ENCODE data around the gene KCMF1. TPM values are rescaled to one million over a fixed set of nuclear protein-coding genes. Genes with fewer than 3 reads are reported as not detected.

Gene KCMF1
- total and polyA plus RNA-seq, 9 of the 15 experiments (the other 6 are each of a cell fraction or from before 2014, with no cell fraction given): 6.8 to 88.2 (median 46.5) TPM

DNA sequence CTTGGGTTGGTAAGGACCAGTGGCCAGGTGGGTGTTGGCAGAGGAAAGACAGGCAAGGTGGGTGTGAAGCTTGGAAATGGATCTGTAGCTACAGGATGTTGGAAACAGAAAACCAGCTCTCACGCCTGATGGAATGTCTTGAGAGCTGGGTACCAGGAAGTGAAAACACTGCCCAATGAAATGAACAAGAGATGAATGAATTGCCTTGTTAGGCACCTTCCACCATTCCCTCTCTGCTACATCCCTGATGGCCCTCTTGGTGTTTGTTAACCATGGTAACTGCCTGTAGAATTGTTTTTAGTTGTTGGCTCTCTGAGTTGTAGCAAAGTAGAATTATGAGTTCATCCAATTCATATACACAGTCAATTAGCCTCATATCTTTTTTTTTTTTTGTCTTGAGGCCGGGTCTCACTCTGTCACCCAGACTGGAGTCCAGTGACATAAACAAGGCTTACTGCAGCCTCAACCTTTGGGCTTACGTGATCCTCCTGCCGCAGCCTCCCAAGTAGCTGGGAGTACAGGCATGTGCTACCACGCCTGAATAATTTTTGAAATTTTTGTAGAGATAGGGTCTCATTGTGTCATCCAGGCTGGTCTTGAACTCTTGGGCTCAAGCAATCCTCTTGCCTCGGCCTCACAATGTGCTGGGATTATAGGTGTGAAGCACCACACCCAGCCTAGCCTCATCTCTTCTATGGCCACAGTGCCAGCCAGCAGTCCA, 9.5 kb downstream of the KCMF1 start:
- 91% methylated on average over 6 of the region's 6 CpGs for WGBS (ENCODE audit: insufficient coverage, low coverage, missing lambda C conversion rate)
- ATAC-seq (no peak), DNase-seq (ENCODE audit: extremely low read depth in 1 of 4, low spot score in 3 of 4) (no peak), FAIRE-seq (no peak)
- POLR2A ChIA-PET: interaction anchor here (3.0 kb wide), 1 partner anchor 10 kb away, joined by 11 read pairs; the partner anchor contains the start of gene KCMF1
- H3K27ac ChIP-seq (ENCODE audit: extremely low read depth, low read depth, low read length): no peak overlapping the region
- CTCF ChIA-PET (ENCODE audit: low intra/inter-chr PET ratio): interaction anchor here (0.7 kb wide), 1 partner anchor 35 kb away, joined by 3 read pairs; no protein-coding TSS in a partner anchor
- H3K9ac ChIP-seq (ENCODE audit: insufficient read depth in 1 of 2, low read depth in 2 of 2, low read length in 2 of 2): no peak overlapping the region
- H3K9me3 ChIP-seq (replicated peaks; ENCODE audit: control insufficient read depth, insufficient read depth, low read depth, low read length): no peaks in the 10 kb centered on the region; the same call in 1 of the 2 replicates
- peaks cover 1 to 3% of the 10 kb centered on the region in 2 experiments; a peak in 2 of 5 replicates for H3K4me1 ChIP-seq (replicated peaks in 1 of 2; ENCODE audit: control insufficient read depth in 2 of 2, insufficient read depth in 2 of 2, low read length in 2 of 2)
- intact Hi-C loops (cut with micrococcal nuclease): no loop called here
- no peak overlapping the region for H3K4me2 ChIP-seq (ENCODE audit: insufficient read depth, low read length)
- in situ Hi-C loops (cut with MboI): no loop called here
- BruUV-seq (replicated peaks): no TSS peak
- H4K20me1 ChIP-seq (replicated peaks; ENCODE audit: control insufficient read depth, insufficient read depth, low read length): peaks cover 14% of the 10 kb centered on the region
- peaks cover 97% of the 10 kb centered on the region for H3K79me2 ChIP-seq (ENCODE audit: control insufficient read depth, insufficient read depth, low read length)
- H3K9me1 ChIP-seq (ENCODE audit: control insufficient read depth, insufficient read depth, low read length): no peaks in the 10 kb centered on the region
- H3K27me3 ChIP-seq (ENCODE audit: control insufficient read depth in 2 of 2, insufficient read depth in 2 of 2, low read length in 2 of 2): no peaks in the 10 kb centered on the region
- no peak overlapping the region for H3K4me3 ChIP-seq
- peaks cover 17% of the 10 kb centered on the region; the same call in 2 of the 3 replicates for H3K36me3 ChIP-seq (ENCODE audit: control insufficient read depth, insufficient read depth, low read length)
- no peak overlapping the region for H2AFZ ChIP-seq (ENCODE audit: low read depth, low read length)
- TF ChIP-seq ZBTB8A (IDR thresholded peaks at IDR 0.05; ENCODE audit: partially characterized antibody) (no peak), SRSF3 (IDR thresholded peaks at IDR 0.05; ENCODE audit: insufficient read depth, low read length) (no peak), RBM22 (IDR thresholded peaks at IDR 0.05; ENCODE audit: low read depth, low read length, poor library complexity, severe bottlenecking) (no peak), XRCC3 (IDR thresholded peaks at IDR 0.05) (no peak), FOS (IDR thresholded peaks at IDR 0.05; ENCODE audit: extremely low read depth, insufficient read length) (no peak), ZBED1 (IDR thresholded peaks at IDR 0.05) (no peak), HNRNPL (IDR thresholded peaks at IDR 0.05; ENCODE audit: low read depth, low read length) (no peak)
- TF ChIP-seq, protein P1, sequence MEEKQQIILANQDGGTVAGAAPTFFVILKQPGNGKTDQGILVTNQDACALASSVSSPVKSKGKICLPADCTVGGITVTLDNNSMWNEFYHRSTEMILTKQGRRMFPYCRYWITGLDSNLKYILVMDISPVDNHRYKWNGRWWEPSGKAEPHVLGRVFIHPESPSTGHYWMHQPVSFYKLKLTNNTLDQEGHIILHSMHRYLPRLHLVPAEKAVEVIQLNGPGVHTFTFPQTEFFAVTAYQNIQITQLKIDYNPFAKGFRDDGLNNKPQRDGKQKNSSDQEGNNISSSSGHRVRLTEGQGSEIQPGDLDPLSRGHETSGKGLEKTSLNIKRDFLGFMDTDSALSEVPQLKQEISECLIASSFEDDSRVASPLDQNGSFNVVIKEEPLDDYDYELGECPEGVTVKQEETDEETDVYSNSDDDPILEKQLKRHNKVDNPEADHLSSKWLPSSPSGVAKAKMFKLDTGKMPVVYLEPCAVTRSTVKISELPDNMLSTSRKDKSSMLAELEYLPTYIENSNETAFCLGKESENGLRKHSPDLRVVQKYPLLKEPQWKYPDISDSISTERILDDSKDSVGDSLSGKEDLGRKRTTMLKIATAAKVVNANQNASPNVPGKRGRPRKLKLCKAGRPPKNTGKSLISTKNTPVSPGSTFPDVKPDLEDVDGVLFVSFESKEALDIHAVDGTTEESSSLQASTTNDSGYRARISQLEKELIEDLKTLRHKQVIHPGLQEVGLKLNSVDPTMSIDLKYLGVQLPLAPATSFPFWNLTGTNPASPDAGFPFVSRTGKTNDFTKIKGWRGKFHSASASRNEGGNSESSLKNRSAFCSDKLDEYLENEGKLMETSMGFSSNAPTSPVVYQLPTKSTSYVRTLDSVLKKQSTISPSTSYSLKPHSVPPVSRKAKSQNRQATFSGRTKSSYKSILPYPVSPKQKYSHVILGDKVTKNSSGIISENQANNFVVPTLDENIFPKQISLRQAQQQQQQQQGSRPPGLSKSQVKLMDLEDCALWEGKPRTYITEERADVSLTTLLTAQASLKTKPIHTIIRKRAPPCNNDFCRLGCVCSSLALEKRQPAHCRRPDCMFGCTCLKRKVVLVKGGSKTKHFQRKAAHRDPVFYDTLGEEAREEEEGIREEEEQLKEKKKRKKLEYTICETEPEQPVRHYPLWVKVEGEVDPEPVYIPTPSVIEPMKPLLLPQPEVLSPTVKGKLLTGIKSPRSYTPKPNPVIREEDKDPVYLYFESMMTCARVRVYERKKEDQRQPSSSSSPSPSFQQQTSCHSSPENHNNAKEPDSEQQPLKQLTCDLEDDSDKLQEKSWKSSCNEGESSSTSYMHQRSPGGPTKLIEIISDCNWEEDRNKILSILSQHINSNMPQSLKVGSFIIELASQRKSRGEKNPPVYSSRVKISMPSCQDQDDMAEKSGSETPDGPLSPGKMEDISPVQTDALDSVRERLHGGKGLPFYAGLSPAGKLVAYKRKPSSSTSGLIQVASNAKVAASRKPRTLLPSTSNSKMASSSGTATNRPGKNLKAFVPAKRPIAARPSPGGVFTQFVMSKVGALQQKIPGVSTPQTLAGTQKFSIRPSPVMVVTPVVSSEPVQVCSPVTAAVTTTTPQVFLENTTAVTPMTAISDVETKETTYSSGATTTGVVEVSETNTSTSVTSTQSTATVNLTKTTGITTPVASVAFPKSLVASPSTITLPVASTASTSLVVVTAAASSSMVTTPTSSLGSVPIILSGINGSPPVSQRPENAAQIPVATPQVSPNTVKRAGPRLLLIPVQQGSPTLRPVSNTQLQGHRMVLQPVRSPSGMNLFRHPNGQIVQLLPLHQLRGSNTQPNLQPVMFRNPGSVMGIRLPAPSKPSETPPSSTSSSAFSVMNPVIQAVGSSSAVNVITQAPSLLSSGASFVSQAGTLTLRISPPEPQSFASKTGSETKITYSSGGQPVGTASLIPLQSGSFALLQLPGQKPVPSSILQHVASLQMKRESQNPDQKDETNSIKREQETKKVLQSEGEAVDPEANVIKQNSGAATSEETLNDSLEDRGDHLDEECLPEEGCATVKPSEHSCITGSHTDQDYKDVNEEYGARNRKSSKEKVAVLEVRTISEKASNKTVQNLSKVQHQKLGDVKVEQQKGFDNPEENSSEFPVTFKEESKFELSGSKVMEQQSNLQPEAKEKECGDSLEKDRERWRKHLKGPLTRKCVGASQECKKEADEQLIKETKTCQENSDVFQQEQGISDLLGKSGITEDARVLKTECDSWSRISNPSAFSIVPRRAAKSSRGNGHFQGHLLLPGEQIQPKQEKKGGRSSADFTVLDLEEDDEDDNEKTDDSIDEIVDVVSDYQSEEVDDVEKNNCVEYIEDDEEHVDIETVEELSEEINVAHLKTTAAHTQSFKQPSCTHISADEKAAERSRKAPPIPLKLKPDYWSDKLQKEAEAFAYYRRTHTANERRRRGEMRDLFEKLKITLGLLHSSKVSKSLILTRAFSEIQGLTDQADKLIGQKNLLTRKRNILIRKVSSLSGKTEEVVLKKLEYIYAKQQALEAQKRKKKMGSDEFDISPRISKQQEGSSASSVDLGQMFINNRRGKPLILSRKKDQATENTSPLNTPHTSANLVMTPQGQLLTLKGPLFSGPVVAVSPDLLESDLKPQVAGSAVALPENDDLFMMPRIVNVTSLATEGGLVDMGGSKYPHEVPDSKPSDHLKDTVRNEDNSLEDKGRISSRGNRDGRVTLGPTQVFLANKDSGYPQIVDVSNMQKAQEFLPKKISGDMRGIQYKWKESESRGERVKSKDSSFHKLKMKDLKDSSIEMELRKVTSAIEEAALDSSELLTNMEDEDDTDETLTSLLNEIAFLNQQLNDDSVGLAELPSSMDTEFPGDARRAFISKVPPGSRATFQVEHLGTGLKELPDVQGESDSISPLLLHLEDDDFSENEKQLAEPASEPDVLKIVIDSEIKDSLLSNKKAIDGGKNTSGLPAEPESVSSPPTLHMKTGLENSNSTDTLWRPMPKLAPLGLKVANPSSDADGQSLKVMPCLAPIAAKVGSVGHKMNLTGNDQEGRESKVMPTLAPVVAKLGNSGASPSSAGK (IDR thresholded peaks at IDR 0.05): no peak
- TF ChIP-seq, protein P2, sequence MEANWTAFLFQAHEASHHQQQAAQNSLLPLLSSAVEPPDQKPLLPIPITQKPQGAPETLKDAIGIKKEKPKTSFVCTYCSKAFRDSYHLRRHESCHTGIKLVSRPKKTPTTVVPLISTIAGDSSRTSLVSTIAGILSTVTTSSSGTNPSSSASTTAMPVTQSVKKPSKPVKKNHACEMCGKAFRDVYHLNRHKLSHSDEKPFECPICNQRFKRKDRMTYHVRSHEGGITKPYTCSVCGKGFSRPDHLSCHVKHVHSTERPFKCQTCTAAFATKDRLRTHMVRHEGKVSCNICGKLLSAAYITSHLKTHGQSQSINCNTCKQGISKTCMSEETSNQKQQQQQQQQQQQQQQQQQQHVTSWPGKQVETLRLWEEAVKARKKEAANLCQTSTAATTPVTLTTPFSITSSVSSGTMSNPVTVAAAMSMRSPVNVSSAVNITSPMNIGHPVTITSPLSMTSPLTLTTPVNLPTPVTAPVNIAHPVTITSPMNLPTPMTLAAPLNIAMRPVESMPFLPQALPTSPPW (CRISPR knock-in tag; IDR thresholded peaks at IDR 0.05): no peak

Data from K562 (cell line).